Stimulated activated CD4-positive, alpha-beta T cell treated with anti-CD3 and anti-CD28 coated beads, Interleukin-12 subunit alpha, Interleukin-12 subunit beta, amount 100 ng/mL, for 48 hours (primary cell): ENCODE results near the gene GNPDA1.
"Not testable (repeated sequence)": the region's sequence is repeated elsewhere in the genome, so short reads cannot be mapped to it uniquely, and the experiment has no call there.

Experiments used
- DNase-seq, 3 donors: peaks; one replicate each; pipeline ENCODE4 v3.0.0-alpha.2; 2020; ENCODE audit warnings: low read depth in 2 of 3, low spot score in 1 of 3

The GNPDA1 gene

DNA sequence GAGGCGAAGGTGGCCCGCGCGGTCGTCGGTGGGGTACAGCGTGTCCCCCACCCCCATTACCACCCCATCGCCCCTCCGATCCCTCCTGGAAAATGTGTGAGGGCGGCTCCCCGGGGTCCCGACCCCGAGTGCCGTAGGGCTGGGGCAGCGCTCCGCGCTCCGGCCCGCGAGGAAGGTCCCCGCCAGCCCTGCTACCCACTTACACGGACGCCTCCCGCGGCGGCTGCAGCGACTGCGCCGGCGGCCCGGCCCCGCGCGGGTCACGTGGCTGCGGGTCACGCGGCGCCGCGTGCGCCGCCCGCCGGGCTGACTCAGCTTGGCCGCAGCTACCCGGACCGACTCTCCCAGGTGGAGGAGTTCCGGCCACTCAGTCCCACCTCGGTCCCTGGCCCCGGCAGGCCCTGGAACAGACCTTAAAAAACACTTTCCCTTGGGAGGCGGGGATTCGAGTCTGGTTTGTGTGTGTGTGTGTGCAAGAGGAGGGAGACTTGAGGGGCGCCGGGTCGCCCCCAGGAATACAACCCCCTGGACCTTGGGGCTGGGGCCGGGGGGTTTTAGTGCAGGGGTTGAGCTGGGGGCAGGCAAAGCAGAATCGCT, at the start of gene GNPDA1:
Gene GNPDA1 (minus strand): TSS at position 236 of the 597 bp plus-strand sequence. CDS start 992 bp downstream, outside the sequence.
- DNase-seq: peak; percentile 38 to 64 (median 52)

DNA sequence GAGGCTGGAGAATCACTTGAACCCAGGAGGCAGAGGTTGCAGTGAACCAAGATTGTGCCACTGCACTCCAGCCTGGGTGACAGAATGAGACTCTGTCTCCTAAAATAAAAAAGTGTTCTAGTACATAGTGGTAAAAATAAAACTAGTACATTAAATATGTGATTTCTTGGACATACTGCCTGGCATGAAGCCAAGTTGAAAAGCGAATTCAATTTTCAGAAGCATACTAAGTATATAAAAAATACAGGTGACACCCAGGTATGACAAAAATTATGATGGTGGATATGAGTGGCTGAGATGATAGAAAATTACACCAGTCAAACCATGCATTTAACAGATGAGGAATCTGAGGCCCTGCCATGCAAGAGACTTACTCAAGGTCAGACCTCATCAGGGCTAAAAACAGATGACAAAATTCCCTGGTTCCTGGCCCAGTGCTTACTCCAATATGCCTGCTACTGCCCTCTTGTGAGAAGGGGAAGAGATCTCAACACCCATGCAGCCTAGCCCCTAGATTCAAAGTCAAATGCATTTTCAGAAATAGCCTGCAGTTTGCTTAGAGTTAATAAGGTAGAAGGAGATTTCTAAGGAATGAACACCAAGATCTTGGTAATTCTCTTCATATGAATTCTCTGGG, 46.6 kb upstream of the GNPDA1 start:
- no peak for DNase-seq

- no peak for DNase-seq
Measured at GRCh38 chr5:142057697-142058056, 44.9 kb upstream of the GNPDA1 start.

GRCh38 chr5:142056816-142057696, 44.2 kb upstream of the GNPDA1 start:
- no peak for DNase-seq

DNA sequence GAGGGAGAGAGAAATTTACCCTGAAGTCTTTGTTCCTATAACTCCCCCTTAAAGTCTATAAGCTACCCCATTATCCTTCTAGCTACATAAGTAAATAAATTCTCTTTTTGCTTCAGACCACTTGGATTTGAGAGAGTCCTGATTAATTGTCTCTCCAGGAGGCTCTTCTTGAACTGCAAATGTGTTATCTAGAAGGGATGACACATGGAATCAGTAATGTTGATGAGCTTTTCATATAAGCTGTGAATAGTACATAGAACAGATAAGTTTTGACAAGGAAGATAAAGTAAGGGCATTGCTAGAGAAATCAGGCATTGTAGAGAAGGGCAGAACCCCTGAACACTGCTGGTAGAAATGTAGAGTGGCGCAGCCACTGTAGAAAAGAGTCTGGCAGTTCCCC, 42.5 kb upstream of the GNPDA1 start:
- no peak for DNase-seq

- no peak for DNase-seq
Measured at GRCh38 chr5:142053426-142054151, 40.8 kb upstream of the GNPDA1 start.

DNA sequence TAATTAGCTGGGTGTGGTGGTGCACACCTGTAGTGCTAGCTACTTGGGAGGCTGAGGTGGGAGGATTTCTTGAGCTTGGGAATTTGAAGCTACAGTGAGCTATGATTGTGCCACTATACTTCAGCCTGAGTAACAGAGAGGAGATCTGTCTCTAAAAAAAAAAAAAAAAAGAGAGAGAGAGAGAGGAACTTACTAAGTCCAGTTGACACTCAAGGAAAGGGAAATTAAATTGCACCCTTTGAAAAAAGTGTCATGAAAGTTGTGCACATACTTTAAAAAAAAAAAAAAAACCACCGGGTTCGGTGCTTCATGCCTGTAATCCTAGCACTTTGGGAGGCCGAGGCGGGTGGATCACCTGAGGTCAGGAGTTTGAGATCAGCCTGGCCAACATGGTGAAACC, 39.2 kb upstream of the GNPDA1 start:
- DNase-seq: not testable (repeated sequence)

DNA sequence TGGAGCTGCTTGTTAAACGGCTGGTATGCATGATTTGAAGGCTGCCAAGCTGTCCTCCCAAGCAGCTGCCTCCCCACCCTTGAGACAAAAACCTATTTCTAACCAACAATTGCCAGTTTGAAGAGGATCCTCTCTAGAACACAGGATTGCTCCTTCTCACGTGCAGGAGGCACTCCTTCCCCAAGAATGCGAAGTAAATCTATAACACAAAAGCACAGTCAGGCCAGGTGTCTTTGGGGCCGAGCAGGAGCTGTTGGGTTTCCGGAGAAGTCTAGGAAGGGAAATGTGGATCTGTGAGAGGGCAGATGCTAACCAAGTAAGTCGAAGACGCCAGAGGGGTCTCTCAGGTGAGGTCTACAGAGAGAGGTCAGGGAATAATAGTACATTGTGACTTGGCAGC, 35.4 kb upstream of the GNPDA1 start:
- no peak for DNase-seq

GRCh38 chr5:142046191-142046590, 33.4 kb upstream of the GNPDA1 start:
- DNase-seq: no peak

- DNase-seq: not testable (repeated sequence)
Measured at GRCh38 chr5:142040881-142041280, 28.1 kb upstream of the GNPDA1 start.

GRCh38 chr5:142040285-142040684, 27.5 kb upstream of the GNPDA1 start:
- DNase-seq: no peak

GRCh38 chr5:142038735-142039134, 25.9 kb upstream of the GNPDA1 start:
- DNase-seq: no peak

- DNase-seq: not testable (repeated sequence)
Measured at GRCh38 chr5:142037599-142037998, 24.8 kb upstream of the GNPDA1 start.

DNA sequence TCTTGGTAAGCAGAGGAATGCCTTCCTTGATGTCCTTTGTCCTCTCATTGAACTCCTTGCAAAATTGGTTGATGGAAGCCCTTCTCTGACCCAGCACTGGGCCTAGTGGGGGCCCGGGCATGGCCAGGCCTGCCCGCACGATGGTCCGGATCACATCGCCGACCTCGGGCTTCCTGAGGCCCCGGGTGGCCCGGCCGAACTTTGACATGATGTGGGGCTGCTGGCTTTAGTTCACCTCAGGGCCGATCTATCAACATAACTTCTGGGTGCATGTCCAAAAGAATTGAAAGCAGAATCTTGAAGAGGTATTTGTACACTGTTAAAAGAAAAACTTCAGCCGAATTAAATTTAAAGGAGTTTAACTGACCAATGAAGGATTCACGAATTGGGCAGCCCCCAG, 24.1 kb upstream of the GNPDA1 start:
- no peak for DNase-seq

GRCh38 chr5:142034994-142035393, 22.2 kb upstream of the GNPDA1 start:
- DNase-seq: no peak

DNA sequence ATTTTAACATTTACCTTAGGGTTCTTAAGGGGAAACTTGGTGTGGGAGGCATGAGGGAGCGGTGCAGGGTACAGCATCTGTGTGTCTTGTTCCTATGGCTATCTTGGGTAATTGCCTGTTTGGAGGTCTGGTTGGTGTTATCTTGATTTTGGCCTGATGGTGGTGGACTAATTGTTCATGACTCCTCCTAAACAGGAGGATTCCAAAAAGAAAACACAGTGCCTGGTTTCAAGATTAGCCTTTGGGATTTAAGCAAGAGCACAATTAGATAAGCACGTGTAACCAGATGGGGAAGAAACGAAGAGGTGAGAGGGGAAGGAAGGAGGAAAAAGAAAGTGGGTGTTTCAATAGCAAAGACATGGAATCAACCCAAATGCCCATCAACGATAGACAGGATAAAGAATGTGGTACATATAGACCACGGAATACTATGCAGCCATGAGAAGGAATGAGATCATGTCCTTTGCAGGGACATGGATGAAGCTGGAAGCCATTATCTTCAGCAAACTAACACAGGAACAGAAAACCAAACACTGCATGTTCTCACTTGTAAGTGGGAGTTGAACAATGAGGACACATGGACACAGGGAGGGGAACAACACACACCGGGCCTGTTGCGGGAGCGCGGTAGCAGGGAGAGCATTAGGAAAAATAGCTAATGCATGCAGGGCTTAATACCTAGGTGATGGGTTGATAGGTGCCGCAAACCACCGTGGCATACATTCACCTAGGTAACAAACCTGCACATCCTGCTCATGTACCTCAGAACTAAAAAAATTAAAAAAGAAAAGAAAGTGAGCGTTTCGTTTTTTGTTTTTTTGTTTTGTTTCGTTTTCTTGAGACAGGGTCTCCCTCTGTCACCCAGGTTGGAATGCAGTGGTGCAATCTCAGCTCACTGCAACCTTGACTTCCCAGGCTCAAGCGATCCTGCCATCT, 21.1 kb upstream of the GNPDA1 start:
- not testable (repeated sequence) for DNase-seq

- DNase-seq: no peak
Measured at GRCh38 chr5:142032747-142033631, 20.2 kb upstream of the GNPDA1 start.

- DNase-seq: no peak
Measured at GRCh38 chr5:142032150-142032549, 19.3 kb upstream of the GNPDA1 start.

DNA sequence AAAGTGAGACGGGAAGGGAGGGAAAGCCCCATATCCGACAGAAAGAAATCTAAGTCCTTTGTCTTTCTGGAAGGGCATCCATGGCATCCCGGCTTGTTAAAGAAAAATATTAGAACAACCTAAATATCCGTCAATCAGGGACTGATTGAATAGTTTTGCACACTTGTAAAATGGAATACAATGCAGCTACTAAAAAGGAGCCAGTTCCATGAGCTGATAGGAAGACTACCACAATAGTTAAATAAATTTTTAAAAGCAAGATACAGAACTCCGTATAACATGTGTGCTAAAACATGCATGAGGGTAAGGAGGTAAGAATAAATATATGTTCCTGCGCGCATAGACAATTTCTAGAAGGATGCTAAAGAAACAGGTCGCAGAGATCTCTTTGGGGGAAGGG, 12.8 kb upstream of the GNPDA1 start:
- DNase-seq: no peak
